ENCODE results near the gene PAPOLB.

GRCh38 chr7:4838626-4839334 is 23.1 kb downstream of the PAPOLB start:
- no peak for TF ChIP-seq CTCF (IDR thresholded peaks at IDR 0.05)
- no peak for TF ChIP-seq POLR2AphosphoS5 (IDR thresholded peaks at IDR 0.05)
- no peak for TF ChIP-seq POLR2A (IDR thresholded peaks at IDR 0.05)
- no peak for TF ChIP-seq EP300 (IDR thresholded peaks at IDR 0.05)

Measured in upper lobe of left lung (tissue), 4 donors.